Coronary artery (tissue), 2 donors: ENCODE results near the gene MEF2B.

ENCODE experiments used
- DNase-seq: peaks from one replicate; pipeline ENCODE4 v3.0.0-alpha.2; 2017; ENCODE audit warnings: low spot score
- H3K27ac ChIP-seq, 2 donors: fragments of 200-600 bp; sonication (generic); one replicate each; pipeline ENCODE4 v1.5.1; 2016 to 2019
- H3K4me3 ChIP-seq: fragments of 200-600 bp; sonication (generic); 2 replicates; pipeline ENCODE4 v1.5.1; 2016; ENCODE audit warnings: mild to moderate bottlenecking, moderate library complexity
- CTCF ChIP-seq: fragments of 200-600 bp; sonication (generic); IDR thresholded peaks from one replicate; pipeline ENCODE4 v1.5.1; 2019; ENCODE audit warnings: antibody characterized with exemption

The MEF2B gene

GRCh38 chr19:19167612-19168011 is 2.5 kb downstream of the MEF2B start:
- H3K4me3 ChIP-seq: no peak overlapping the region
- no peak overlapping the region for H3K27ac ChIP-seq
- no peak for DNase-seq
- TF ChIP-seq CTCF: no peak

- no peak for DNase-seq
- no peak for TF ChIP-seq CTCF
- no peak overlapping the region for H3K4me3 ChIP-seq
Observed at GRCh38 chr19:19165396-19165795, 4.7 kb downstream of the MEF2B start.

GRCh38 chr19:19162495-19162894 is 7.6 kb downstream of the MEF2B start:
- TF ChIP-seq CTCF: no peak
- no peak for DNase-seq
- no peak overlapping the region for H3K4me3 ChIP-seq
- H3K27ac ChIP-seq: no peak overlapping the region

More at GRCh38 chr19:19165396-19165795, 4.7 kb downstream of the MEF2B start:
- no peak overlapping the region for H3K27ac ChIP-seq

GRCh38 chr19:19160461-19161035 is 9.5 kb downstream of the MEF2B start:
- TF ChIP-seq CTCF: no peak
- H3K27ac ChIP-seq: no peak overlapping the region
- DNase-seq: no peak
- no peak overlapping the region for H3K4me3 ChIP-seq

- Histone ChIP-seq H3K27ac (no peak overlapping the region), H3K4me3 (no peak overlapping the region)
- no peak for TF ChIP-seq CTCF
- no peak for DNase-seq
Observed at GRCh38 chr19:19159534-19159933, 10.5 kb downstream of the MEF2B start.

GRCh38 chr19:19157808-19158207 is 12.3 kb downstream of the MEF2B start:
- Histone ChIP-seq H3K4me3 (no peak overlapping the region), H3K27ac (no peak overlapping the region)
- TF ChIP-seq CTCF: no peak
- DNase-seq: no peak

- H3K27ac ChIP-seq: no peak overlapping the region
- DNase-seq: no peak
Observed at GRCh38 chr19:19155495-19156219, 14.4 kb downstream of the MEF2B start.

More at GRCh38 chr19:19155495-19156219, 14.4 kb downstream of the MEF2B start:
- no peak overlapping the region for H3K4me3 ChIP-seq
- no peak for TF ChIP-seq CTCF
